ENCODE measurements around the gene KLK6. TPM values are rescaled to one million over a fixed set of nuclear protein-coding genes. Genes with fewer than 3 reads are reported as not detected.

Gene KLK6
- total RNA-seq: not detected in 2 replicates

- no peak for DNase-seq (ENCODE audit: low read depth, low spot score)
Observed at GRCh38 chr19:50969413-50969760, at the start of gene KLK6. Gene KLK6 (minus strand): TSS chr19:50969591. CDS start chr19:50968104, 1,487 bp downstream.

- no peak for DNase-seq (ENCODE audit: low read depth, low spot score)
Observed at GRCh38 chr19:51018745-51019543, 49.6 kb upstream of the KLK6 start.

- DNase-seq (ENCODE audit: low read depth, low spot score): no peak
Observed at GRCh38 chr19:51016798-51017683, 47.6 kb upstream of the KLK6 start.

- DNase-seq (ENCODE audit: low read depth, low spot score): no peak
Observed at GRCh38 chr19:51015691-51016267, 46.4 kb upstream of the KLK6 start.

GRCh38 chr19:51014242-51014641 is 44.9 kb upstream of the KLK6 start:
- no peak for DNase-seq (ENCODE audit: low read depth, low spot score)

GRCh38 chr19:51012661-51013190 is 43.3 kb upstream of the KLK6 start:
- no peak for DNase-seq (ENCODE audit: low read depth, low spot score)

GRCh38 chr19:51010066-51010795 is 40.8 kb upstream of the KLK6 start:
- DNase-seq (ENCODE audit: low read depth, low spot score): no peak

- DNase-seq (ENCODE audit: low read depth, low spot score): no peak
Observed at GRCh38 chr19:51009061-51009891, 39.9 kb upstream of the KLK6 start.

- no peak for DNase-seq (ENCODE audit: low read depth, low spot score)
Observed at GRCh38 chr19:51007488-51007887, 38.1 kb upstream of the KLK6 start.

GRCh38 chr19:51006406-51006805 is 37.0 kb upstream of the KLK6 start:
- DNase-seq (ENCODE audit: low read depth, low spot score): no peak

GRCh38 chr19:51005248-51005647 is 35.9 kb upstream of the KLK6 start:
- DNase-seq (ENCODE audit: low read depth, low spot score): no peak

- DNase-seq (ENCODE audit: low read depth, low spot score): no peak
Observed at GRCh38 chr19:51003316-51003715, 33.9 kb upstream of the KLK6 start.

GRCh38 chr19:51002542-51003311 is 33.3 kb upstream of the KLK6 start:
- no peak for DNase-seq (ENCODE audit: low read depth, low spot score)

- no peak for DNase-seq (ENCODE audit: low read depth, low spot score)
Observed at GRCh38 chr19:51002089-51002532, 32.7 kb upstream of the KLK6 start.

- DNase-seq (ENCODE audit: low read depth, low spot score): no peak
Observed at GRCh38 chr19:51001515-51001914, 32.1 kb upstream of the KLK6 start, which contains the start of gene KLK8. Gene KLK8 (minus strand): TSS chr19:51001604. CDS start chr19:51001167, 437 bp downstream.

GRCh38 chr19:51000981-51001380 is 31.6 kb upstream of the KLK6 start:
- no peak for DNase-seq (ENCODE audit: low read depth, low spot score)

GRCh38 chr19:51000426-51000825 is 31.0 kb upstream of the KLK6 start:
- DNase-seq (ENCODE audit: low read depth, low spot score): no peak

- DNase-seq (ENCODE audit: low read depth, low spot score): no peak
Observed at GRCh38 chr19:50998686-50999085, 29.3 kb upstream of the KLK6 start.

- DNase-seq (ENCODE audit: low read depth, low spot score): no peak
Observed at GRCh38 chr19:50998061-50998460, 28.7 kb upstream of the KLK6 start.
